ENCODE measurements around the gene CRACR2B.

Gene CRACR2B

DNA sequence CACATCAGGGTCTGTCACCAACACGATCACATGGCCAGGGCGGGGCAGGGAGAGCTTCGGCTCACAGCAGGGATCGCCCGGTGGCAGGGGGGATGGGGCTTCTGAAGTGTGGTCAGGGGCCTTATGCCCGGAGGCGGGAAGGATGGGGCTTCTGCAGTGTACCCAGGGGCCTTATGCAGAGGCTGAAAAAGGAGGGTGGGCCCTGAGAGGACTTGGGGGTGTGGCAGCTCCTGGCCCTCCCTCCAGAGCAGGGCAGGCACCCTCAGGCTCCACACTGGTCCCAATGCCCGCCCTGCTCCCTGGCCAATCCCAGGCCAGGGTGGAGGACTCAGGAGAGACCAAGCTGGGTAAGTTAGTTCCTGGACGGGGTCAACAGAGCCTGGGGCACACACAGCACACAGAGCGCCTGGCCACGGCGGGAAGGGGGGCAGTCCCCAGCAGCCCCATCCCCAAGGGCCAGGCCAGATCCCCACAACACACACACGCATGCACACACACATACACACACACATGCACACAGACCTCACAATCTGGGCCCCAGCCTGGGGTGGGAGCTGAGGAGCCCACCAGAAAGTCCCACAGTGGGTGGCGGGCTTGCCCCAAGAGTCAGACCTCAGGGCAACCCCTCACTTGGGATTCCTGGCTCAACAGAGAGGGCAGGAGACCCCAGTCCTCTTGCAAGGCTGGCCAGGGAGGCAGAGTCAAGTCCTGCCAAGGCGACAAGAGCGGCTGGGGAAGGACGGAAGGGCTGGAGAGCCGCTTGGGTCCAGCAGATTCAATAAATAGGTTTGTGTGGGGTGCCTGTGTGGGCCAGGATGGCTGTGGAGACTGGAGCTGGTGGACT is 36.8 kb upstream of the CRACR2B start:
- DNase-seq (ENCODE audit: low spot score): no peak
- in situ Hi-C loops (cut with MboI; ENCODE audit: low sequenced_read_pairs, unreplicated experiment): no loop called here
- no peak for TF ChIP-seq CTCF (IDR thresholded peaks at IDR 0.05; ENCODE audit: borderline replicate concordance, control extremely low read depth, extremely low read depth, insufficient read depth, missing control alignments)

- no peak for TF ChIP-seq CTCF (IDR thresholded peaks at IDR 0.05; ENCODE audit: borderline replicate concordance, control extremely low read depth, extremely low read depth, insufficient read depth, missing control alignments)
- DNase-seq (ENCODE audit: low spot score): no peak
- in situ Hi-C loops (cut with MboI; ENCODE audit: low sequenced_read_pairs, unreplicated experiment): no loop called here
These were observed 35.8 kb upstream of the CRACR2B start for GRCh38 chr11:791658-792534.

DNA sequence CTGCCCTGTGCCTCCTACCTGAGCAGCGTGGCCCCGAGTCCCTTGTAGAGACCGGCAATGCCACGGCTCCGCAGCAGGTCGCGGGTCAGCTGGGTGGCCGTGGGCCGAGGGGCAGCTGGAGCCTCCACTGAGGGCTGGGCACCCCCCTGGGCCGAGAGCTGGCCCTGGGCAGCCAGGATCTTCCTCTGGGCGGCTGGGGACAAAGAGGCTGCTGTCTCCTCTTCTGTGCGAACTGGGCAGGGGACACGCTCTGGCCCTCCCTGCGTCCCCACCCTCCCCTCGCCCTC is 35.2 kb upstream of the CRACR2B start:
- in situ Hi-C loops (cut with MboI; ENCODE audit: low sequenced_read_pairs, unreplicated experiment): no loop called here

GRCh38 chr11:792873-793272 is 34.8 kb upstream of the CRACR2B start:
- no peak for TF ChIP-seq CTCF (IDR thresholded peaks at IDR 0.05; ENCODE audit: borderline replicate concordance, control extremely low read depth, extremely low read depth, insufficient read depth, missing control alignments)
- in situ Hi-C loops (cut with MboI; ENCODE audit: low sequenced_read_pairs, unreplicated experiment): no loop called here
- DNase-seq (ENCODE audit: low spot score): no peak

More for the DNA sequence above, 35.2 kb upstream of the CRACR2B start:
- no peak for TF ChIP-seq CTCF (IDR thresholded peaks at IDR 0.05; ENCODE audit: borderline replicate concordance, control extremely low read depth, extremely low read depth, insufficient read depth, missing control alignments)
- no peak for DNase-seq (ENCODE audit: low spot score)

DNA sequence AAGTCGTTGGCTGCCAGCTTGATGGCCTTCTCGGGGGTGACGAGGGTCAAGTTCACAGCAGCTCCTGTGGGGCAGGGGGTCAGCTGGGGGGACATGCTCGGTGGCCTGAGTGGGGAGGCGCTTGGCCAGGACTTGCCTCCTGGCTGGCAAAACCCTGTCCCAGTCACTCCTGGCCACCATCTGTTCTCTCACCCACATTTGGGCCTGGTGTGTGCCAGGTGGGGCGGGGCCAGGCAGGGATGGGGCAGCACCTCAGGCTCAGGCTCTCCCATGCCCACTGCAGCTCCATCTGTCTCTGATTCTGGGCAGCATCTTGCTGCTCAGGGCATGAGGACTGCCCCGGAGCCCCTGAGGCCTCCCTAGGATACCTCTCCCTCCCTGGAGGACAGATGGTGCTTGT is 34.2 kb upstream of the CRACR2B start:
- no peak for TF ChIP-seq CTCF (IDR thresholded peaks at IDR 0.05; ENCODE audit: borderline replicate concordance, control extremely low read depth, extremely low read depth, insufficient read depth, missing control alignments)

DNA sequence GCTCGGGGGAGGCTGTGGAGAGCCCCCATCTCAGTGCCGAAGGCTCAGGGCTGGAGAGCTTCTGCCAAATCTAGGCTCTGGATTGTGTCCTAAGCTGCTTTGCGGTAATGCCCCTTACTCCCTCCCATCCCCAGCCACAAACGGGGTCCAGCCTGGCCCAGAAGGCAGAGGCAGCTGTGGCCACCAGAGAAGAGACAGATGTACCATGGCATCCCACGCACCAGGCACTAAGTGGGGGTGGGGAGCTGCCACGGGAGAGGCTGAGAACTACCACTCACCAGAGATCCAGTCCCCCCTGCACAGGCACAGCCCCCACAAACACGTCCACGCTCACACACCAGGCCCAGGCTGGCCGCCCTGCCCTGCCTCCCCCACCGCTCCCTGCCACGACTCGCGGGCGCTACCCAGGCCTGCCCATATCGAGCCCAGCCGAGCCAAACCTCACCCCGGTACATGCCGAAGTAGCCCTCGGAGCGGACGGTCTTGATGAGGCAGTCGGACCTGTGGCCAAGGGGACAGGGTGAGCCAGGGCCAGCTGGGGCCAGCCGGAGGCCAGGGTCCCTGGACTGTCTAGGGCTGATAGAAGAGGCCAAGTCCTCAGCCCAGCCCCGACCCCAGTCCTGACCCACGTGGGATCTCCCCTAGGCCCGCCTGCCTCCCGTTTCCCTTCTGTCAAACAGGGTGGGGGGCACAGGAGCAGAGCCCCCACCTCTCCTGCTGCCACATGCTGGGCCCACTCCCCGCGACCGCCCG is 33.5 kb upstream of the CRACR2B start:
- TF ChIP-seq CTCF (IDR thresholded peaks at IDR 0.05; ENCODE audit: borderline replicate concordance, control extremely low read depth, extremely low read depth, insufficient read depth, missing control alignments): no peak
- in situ Hi-C loops (cut with MboI; ENCODE audit: low sequenced_read_pairs, unreplicated experiment): no loop called here
- no peak for DNase-seq (ENCODE audit: low spot score)

More for the DNA sequence above, 34.2 kb upstream of the CRACR2B start:
- in situ Hi-C loops (cut with MboI; ENCODE audit: low sequenced_read_pairs, unreplicated experiment): no loop called here
- DNase-seq (ENCODE audit: low spot score): no peak
